SK-N-SH treated with all-trans-retinoic acid at 6 μM for 48 hours (cell line): Measurements from ENCODE around the gene SLC2A5.

Experiments
- ARNTL ChIP-seq: fragments of 450-650 bp; formaldehyde crosslinking; IDR thresholded peaks from 2 replicates; pipeline ENCODE4 v1.5.0; 2020; ENCODE audit warnings: low read depth, mild to moderate bottlenecking, moderate library complexity, borderline replicate concordance
- PPARA ChIP-seq: fragments of 250-450 bp; sonication (Bioruptor Pico); IDR thresholded peaks from 2 replicates; pipeline ENCODE4 v1.5.0; 2020; ENCODE audit warnings: mild to moderate bottlenecking, borderline replicate concordance
- TF ChIP-seq, protein P1 (sequence below): fragments of 250-450 bp; sonication (Bioruptor Pico); IDR thresholded peaks from 2 replicates; pipeline ENCODE4 v1.8.0; 2021; ENCODE audit warnings: low read depth, mild to moderate bottlenecking, moderate library complexity, borderline replicate concordance

DNA sequence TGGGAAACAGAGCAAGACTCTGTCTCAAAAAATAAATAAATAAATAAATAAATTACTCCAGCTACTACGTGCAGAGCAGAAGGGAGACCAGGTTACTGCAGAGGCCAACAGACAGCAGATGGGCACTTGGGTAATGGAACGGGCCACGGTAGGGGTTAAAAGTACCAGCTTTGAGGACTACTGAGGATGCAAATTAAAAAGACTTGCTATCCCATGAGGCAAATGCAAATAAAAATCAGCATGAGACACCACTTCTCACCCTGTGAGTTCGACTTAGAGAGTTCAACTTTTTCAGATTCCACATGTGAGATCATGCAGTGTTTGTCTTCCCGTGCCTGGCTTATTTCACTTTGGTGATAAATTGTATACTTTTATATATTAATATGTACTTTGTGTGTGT, 6.6 kb downstream of the SLC2A5 start:
- TF ChIP-seq, protein P1, sequence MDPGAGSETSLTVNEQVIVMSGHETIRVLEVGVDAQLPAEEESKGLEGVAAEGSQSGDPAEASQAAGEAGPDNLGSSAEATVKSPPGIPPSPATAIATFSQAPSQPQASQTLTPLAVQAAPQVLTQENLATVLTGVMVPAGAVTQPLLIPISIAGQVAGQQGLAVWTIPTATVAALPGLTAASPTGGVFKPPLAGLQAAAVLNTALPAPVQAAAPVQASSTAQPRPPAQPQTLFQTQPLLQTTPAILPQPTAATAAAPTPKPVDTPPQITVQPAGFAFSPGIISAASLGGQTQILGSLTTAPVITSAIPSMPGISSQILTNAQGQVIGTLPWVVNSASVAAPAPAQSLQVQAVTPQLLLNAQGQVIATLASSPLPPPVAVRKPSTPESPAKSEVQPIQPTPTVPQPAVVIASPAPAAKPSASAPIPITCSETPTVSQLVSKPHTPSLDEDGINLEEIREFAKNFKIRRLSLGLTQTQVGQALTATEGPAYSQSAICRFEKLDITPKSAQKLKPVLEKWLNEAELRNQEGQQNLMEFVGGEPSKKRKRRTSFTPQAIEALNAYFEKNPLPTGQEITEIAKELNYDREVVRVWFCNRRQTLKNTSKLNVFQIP, result no peak
- TF ChIP-seq ARNTL (CRISPR knock-in tag), result no peak
- no peak for TF ChIP-seq PPARA
